ENCODE measurements around the gene MED13L. TPM values are rescaled to one million over a fixed set of nuclear protein-coding genes. Genes with fewer than 3 reads are reported as not detected.

Gene MED13L
- total RNA-seq, 1 donor from 2014 or later, result 147 TPM

DNA sequence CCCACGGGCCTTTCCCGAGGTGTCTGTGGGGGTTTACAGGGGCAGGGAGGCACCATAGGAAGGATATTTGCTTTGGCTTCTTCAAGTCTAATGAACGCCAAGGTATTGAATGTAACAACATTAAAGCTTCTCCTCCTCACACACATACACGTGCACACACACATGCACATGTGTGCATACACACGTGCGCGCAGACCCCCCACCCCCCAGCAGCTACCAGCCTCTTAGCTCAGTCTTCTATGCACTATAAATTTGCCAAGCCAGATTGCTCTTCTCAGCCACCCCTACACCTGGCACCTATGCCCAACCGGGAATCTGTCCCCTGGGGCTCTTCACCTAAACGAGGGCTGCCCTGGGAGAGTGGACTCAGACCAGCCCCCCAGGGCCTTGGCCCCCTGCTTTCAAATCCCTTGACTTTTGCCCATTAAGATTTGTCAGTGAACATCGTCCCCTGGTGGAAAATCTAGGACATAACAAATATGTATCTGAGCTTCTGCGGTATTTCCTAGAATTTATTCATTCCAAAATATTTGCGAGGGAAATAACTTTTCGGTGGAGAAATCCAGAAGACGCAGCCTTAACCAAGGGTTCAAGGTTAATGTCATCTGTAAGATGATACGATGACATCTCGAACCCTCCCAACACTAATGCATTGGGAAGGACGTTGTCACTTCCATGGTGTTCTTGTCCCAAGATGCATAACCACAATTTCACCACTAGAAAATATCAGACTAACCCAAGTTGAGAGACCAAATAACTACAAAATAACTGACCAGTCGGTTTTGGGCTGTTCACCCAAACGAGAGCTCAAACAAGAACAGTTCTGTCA, 330.4 kb downstream of the MED13L start:
- ATAC-seq (no peak), DNase-seq (no peak)
- Histone ChIP-seq H3K9me3 (no peaks in the 10 kb centered on the region), H3K4me1 (no peaks in the 10 kb centered on the region), H3K27ac (no peak overlapping the region), H3K27me3 (no peaks in the 10 kb centered on the region), H3K4me3 (no peak overlapping the region), H3K36me3 (peaks cover 5% of the 10 kb centered on the region)
- intact Hi-C loops (cut with DNase I), result no loop called here
- TF ChIP-seq, protein P1, sequence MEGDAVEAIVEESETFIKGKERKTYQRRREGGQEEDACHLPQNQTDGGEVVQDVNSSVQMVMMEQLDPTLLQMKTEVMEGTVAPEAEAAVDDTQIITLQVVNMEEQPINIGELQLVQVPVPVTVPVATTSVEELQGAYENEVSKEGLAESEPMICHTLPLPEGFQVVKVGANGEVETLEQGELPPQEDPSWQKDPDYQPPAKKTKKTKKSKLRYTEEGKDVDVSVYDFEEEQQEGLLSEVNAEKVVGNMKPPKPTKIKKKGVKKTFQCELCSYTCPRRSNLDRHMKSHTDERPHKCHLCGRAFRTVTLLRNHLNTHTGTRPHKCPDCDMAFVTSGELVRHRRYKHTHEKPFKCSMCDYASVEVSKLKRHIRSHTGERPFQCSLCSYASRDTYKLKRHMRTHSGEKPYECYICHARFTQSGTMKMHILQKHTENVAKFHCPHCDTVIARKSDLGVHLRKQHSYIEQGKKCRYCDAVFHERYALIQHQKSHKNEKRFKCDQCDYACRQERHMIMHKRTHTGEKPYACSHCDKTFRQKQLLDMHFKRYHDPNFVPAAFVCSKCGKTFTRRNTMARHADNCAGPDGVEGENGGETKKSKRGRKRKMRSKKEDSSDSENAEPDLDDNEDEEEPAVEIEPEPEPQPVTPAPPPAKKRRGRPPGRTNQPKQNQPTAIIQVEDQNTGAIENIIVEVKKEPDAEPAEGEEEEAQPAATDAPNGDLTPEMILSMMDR (IDR thresholded peaks at IDR 0.05), result peak; percentile 36

GRCh38 chr12:115946092-115946491, 331.4 kb downstream of the MED13L start:
- H3K36me3 ChIP-seq, result peaks cover 5% of the 10 kb centered on the region
- H3K4me1 ChIP-seq, result no peaks in the 10 kb centered on the region
- no peaks in the 10 kb centered on the region for H3K9me3 ChIP-seq
- H3K4me3 ChIP-seq, result no peak overlapping the region
- DNase-seq, result no peak
- TF ChIP-seq, protein P1 (IDR thresholded peaks at IDR 0.05), result no peak
- H3K27me3 ChIP-seq, result no peaks in the 10 kb centered on the region
- no peak overlapping the region for H3K27ac ChIP-seq
- ATAC-seq, result no peak
- intact Hi-C loops (cut with DNase I), result no loop called here

- ATAC-seq (no peak), DNase-seq (no peak)
- peak overlapping the region; percentile 26 for H3K27ac ChIP-seq
- H3K4me1 ChIP-seq, result no peaks in the 10 kb centered on the region
- TF ChIP-seq, protein P1 (IDR thresholded peaks at IDR 0.05), result no peak
- intact Hi-C loops (cut with DNase I), result no loop called here
- no peaks in the 10 kb centered on the region for H3K27me3 ChIP-seq
- H3K4me3 ChIP-seq, result no peak overlapping the region
- no peaks in the 10 kb centered on the region for H3K9me3 ChIP-seq
- H3K36me3 ChIP-seq, result peaks cover 4% of the 10 kb centered on the region
Measured at GRCh38 chr12:115945491-115945885, 332.0 kb downstream of the MED13L start.

DNA sequence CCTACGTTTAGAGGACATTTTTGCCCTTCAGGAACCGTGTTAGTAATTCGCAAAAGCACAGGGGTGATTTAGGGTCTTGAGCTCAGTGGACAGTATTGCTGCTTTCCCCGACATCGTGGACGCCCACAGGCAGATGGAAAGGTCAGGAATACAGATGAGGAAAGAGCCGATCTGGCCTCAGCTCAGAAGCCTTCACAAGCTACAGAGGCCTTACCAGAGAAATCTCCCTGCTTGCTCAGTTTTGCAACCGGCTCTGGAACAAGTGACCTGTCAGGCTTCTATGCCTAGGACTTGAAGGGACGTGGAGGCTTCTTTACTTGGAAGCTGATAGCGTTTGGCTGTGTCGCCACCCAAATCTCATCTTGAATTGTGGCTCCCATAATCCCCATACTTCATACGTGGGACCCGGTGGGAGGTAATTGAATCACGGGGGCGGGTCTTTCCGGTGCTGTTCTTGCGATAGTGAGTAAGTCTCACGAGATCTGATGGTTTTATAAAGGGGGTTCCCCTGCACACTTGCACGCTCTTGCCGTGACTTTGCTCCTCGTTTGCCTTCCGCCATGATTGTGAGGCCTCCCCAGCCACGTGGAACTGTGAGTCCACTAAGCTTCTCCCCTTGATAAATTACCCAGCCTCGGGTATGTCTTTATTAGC, 332.5 kb downstream of the MED13L start:
- Histone ChIP-seq H3K9me3 (no peaks in the 10 kb centered on the region), H3K36me3 (no peaks in the 10 kb centered on the region), H3K27me3 (no peaks in the 10 kb centered on the region), H3K27ac (peak overlapping the region; percentile 26), H3K4me1 (no peaks in the 10 kb centered on the region), H3K4me3 (no peak overlapping the region)
- ATAC-seq, result peak; percentile 8
- TF ChIP-seq, protein P1 (IDR thresholded peaks at IDR 0.05), result no peak
- intact Hi-C loops (cut with DNase I), result no loop called here
- DNase-seq, result no peak

DNA sequence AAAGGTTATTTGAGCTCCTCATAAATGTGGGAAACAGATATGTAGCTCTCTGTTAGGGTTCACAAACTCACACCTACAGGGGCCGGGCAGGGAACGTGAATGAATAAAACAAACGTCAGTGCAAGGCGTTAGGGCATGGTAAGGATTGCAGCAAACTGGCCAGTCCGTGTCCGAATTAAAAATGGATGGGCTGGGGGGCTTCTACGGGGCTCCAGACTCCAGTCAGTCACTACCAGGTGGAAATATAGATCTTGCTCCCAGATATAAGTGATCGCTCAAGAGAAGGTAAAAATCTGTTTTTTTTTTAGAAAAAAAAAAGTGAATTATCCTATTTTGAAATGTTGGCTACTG, 333.1 kb downstream of the MED13L start:
- ATAC-seq, result no peak
- H3K27ac ChIP-seq, result peak overlapping the region; percentile 26
- no peaks in the 10 kb centered on the region for H3K27me3 ChIP-seq
- no peak for DNase-seq
- TF ChIP-seq, protein P1 (IDR thresholded peaks at IDR 0.05), result no peak
- no peaks in the 10 kb centered on the region for H3K36me3 ChIP-seq
- H3K4me3 ChIP-seq, result no peak overlapping the region
- intact Hi-C loops (cut with DNase I), result no loop called here
- H3K9me3 ChIP-seq, result no peaks in the 10 kb centered on the region
- no peaks in the 10 kb centered on the region for H3K4me1 ChIP-seq
